Posterior cingulate gyrus (tissue), 11 donors: ENCODE measurements around the gene HUNK.
"Not testable (repeated sequence)": the region's sequence is repeated elsewhere in the genome, so short reads cannot be mapped to it uniquely, and the experiment has no call there.

ENCODE experiments used
- DNase-seq, 10 donors: peaks; one replicate each; pipeline versions ENCODE4 v3.0.0 to v3.0.0-alpha.2; 2020 to 2021; ENCODE audit warnings: mixed read lengths in 3 of 10
- intact Hi-C: fragments of 100-400 bp; cut with DNase I; formaldehyde crosslinking; loops from one replicate; pipeline ENCODE4 v1.15.1; 2023

Gene HUNK

GRCh38 chr21:31869750-31870149 lies 3.1 kb upstream of the HUNK start:
- intact Hi-C loops: loop anchor here (5.0 to 10.0 kb wide), 3 partner anchors 82 to 268 kb away; no protein-coding TSS in a partner anchor
- no peak for DNase-seq

DNA sequence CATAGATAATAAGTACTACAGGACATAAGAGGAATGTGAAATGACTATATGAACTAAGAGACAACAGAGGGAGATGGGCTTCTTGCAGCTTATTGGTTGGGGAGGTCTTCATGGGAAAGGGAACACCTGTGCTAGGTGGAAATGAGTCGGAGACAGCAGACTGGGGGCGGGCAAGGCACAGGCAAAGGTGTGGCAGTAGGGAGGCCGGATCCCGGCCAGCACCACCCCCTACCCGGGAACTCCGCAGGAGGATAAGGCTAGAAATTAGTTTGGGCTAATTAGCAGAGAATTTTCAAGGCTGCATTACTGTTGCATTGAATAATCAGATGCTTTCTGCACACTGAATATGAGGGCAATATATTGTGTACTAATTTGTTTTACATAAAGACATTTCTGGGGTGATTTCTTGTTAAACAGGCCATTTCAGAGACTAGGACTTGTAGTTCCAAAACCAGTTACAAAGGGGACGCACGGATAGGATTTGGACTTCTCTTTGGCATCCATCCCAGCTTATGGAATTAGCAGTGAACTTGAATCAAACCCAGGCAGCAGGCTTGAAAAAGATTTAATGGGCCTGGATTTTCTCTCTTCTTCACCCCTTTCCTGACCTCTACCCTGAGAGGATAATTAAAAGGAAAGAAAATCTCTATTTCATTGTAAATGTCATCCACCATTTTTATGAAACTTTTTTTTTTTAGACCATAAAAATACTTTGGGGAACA lies 2.2 kb upstream of the HUNK start:
- intact Hi-C loops: loop anchor here (5.0 to 10.0 kb wide), 2 partner anchors 124 to 267 kb away; no protein-coding TSS in a partner anchor
- no peak for DNase-seq

DNA sequence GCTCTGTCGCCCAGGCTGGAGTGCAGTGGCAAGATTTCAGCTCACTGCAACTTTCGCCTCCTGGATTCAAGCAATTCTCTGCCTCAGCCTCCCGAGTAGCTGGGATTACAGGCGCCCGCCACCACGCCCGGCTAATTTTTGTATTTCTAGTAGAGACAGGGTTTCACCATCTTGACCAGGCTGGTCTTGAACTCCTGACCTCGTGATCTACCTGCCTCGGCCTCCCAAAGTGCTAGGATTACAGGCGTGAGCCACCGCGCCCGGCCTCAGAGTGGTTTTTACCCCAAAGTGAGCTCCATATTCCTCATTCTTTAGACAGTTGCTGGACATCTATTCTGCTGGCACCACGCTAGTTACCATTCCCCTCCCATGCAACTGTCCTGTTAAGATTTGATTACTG lies 1.4 kb upstream of the HUNK start:
- DNase-seq: not testable (repeated sequence)
- intact Hi-C loops: loop anchor here (5.0 to 10.0 kb wide), 2 partner anchors 123 to 266 kb away; no protein-coding TSS in a partner anchor

- DNase-seq: no peak
- intact Hi-C loops: loop anchor here (5.0 to 10.0 kb wide), 2 partner anchors 123 to 265 kb away; no protein-coding TSS in a partner anchor
Measured at GRCh38 chr21:31872072-31872451, 758 bp upstream of the HUNK start.

- peak in 1 of 10 donors; percentile 12 for DNase-seq
- intact Hi-C loops: loop anchor here (5.0 to 10.0 kb wide), 2 partner anchors 122 to 264 kb away; no protein-coding TSS in a partner anchor
Measured at GRCh38 chr21:31873275-31873695, 465 bp downstream of the HUNK start.

DNA sequence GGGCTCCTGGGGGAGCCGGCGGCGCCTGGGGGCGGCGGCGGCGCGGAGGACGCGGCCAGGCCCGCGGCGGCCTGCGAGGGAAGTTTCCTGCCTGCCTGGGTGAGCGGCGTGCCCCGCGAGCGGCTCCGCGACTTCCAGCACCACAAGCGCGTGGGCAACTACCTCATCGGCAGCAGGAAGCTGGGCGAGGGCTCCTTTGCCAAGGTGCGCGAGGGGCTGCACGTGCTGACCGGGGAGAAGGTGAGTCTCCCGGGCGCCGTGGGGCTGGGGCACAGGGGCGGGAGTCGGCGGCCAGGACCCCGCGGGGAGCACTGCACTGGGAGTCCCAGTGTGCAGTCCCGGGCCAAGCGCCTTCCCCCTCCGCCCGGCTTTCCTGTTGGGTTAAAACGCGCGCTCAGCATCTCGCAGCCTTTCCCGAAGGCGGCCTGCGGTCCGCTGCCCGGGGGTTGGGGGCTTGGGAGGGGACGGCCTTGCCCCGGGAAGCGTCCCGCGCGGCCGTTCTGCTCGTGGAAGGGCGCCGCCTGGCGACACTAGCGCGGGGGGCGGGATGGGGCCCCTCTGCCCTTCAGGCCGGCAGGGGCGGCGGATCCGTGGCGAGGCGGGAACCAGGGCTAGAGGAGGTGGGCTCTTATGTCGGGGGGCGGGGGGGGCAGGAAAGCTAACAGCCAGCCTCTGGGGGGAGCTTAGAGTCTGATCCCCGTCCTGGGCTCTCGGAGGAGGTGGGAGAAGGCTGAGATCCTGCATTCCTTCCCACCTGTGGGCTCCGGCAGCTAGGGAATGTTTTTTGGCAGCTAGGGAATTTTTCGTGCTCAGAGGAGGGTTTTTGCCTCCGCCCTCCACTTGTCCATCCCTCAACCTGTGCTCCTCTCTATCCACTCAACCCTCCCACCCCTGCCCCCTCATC lies 1.1 kb downstream of the HUNK start:
- DNase-seq: peak in 7 of 10 donors; percentile 34 to 91 (median 42)

DNA sequence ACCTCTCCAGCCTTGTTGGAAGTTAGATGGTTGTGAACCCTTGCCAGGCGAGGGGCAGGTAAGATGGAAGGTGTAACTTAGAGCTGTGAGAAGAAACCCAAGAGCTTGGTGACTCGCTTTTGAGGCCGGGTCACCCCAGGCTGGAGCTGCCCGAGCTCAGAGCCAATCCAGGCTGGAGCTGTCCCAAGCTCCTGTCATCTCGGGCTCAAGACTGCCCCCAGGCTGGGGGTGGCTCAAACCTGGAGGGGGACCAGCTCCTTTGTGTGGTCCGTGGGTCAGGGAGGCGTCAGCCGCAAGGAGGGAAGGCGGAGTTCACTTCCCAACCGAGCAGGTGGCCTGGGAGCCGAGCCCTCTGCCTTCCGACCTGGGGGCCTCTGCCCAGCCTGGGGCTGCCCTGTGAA lies 2.0 kb downstream of the HUNK start:
- intact Hi-C loops: loop anchor here (5.0 to 10.0 kb wide), 2 partner anchors 120 to 262 kb away; no protein-coding TSS in a partner anchor
- DNase-seq: peak in 1 of 10 donors; percentile 15

More for the DNA sequence above, 1.1 kb downstream of the HUNK start:
- intact Hi-C loops: loop anchor here (5.0 to 10.0 kb wide), 2 partner anchors 121 to 263 kb away; no protein-coding TSS in a partner anchor

- intact Hi-C loops: loop anchor here (10.0 kb wide), 1 partner anchor 119 kb away; no protein-coding TSS in a partner anchor
- DNase-seq: peak in 5 of 10 donors; percentile 27 to 75 (median 37)
Measured at GRCh38 chr21:31875496-31876015, 2.7 kb downstream of the HUNK start.

DNA sequence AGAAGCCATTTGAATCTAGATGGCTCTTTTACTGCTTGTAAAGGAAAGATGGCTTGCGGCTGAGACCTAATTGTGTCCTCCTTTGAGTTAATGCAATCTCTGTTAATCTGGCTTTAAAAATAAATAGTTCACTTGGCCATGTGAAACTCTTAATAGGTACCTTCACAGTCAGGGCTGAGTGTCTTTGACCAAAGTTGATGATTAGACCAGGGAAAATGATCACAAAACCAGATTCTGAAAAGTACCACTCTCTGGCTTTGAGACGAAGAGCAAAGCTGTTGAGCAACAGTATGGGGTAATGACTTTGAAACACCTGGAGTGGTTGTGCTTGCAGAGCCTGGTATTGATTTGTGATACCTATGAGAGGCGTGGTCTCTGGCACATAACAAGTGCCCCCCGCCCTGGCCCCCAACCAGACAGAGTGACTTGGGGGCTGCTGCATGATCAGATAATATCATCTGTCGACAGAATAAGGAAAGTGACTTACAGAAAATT lies 4.7 kb downstream of the HUNK start:
- intact Hi-C loops: loop anchor here (10.0 kb wide), 1 partner anchor 117 kb away; no protein-coding TSS in a partner anchor
- DNase-seq: no peak

GRCh38 chr21:31878831-31879230 lies 6.0 kb downstream of the HUNK start:
- DNase-seq: no peak
- intact Hi-C loops: loop anchor here (10.0 kb wide), 1 partner anchor 116 kb away; no protein-coding TSS in a partner anchor

GRCh38 chr21:31879241-31879650 lies 6.4 kb downstream of the HUNK start:
- no peak for DNase-seq
- intact Hi-C loops: loop anchor here (10.0 kb wide), 1 partner anchor 116 kb away; no protein-coding TSS in a partner anchor

- DNase-seq: no peak
- intact Hi-C loops: loop anchor here (10.0 kb wide), 1 partner anchor 115 kb away; no protein-coding TSS in a partner anchor
Measured at GRCh38 chr21:31879911-31880310, 7.1 kb downstream of the HUNK start.

DNA sequence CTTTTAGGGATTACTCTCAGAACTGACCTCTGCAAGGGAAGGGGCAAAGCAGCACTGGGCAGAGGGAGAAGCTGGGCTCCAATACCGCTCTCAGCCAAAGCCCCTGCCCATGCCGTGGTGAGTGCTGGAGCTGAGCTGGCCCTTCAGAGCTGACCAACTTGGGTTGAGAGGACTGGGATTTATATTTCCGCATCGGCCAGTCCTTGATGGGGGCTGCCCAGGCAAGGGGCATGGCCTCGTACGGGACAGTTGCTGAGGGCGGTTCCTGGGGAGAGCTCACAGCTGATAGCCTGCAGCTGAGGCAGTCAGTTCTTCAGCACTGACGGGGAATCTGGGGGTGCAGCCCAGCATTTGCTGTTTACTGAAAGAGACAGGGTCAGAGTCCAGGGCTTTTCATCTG lies 8.0 kb downstream of the HUNK start:
- intact Hi-C loops: no loop called here
- DNase-seq: no peak

DNA sequence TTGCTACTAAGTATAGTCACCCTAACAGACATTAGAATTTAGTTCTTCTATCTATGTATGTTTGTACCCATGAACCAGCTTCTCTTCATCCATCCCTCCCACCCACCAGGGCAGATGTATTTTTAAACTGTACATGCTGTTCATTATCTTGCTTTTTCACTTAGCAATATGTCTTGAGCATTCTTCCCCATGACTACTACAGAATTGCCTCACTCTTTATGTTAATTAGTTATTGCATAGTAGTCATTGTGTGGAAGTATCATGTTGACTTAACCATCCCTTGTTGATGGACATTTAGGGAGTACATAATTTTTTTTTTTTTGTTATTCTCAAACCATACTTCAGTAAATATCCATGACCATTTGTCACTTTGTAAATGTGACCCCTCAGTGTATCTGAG lies 9.9 kb downstream of the HUNK start:
- DNase-seq: no peak
- intact Hi-C loops: no loop called here

DNA sequence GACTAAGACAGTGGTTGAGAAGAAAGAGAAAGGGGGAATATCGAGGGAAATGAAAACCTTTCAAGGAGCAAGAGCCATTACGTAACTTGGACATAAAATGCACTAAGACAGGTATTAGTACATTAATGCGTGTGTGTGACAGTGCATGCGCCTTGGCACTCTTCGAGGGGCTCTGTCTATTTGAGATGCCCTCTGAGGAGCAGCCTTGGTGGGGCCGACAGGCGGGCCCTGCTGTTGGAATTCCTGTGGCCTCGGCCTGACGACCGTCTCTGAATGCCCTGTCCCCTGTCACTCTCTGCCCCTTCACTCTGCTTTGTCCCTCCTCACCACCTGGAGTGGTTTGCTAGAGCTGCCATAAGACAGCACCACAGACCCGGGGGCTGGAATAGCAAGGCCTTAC lies 12.3 kb downstream of the HUNK start:
- no peak for DNase-seq
- intact Hi-C loops: no loop called here

DNA sequence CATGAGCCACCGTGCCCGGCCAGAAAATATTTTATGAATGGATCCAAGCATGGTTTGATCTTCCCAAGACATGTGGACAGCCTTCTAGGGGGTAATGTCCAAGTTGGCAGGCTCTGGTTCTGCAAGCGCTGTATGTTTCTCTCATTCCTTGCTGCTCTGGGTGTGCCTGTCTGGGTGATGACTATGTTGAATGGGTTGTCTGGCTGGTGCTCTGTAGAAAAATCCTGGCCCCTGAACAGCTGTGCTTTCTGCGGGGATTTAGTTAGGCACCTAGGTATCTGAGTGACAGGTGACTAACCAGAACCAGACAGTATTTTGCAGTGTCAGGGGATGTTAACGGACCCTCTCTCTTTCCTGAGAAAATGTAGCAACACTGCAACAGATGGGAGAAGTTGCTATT lies 14.1 kb downstream of the HUNK start:
- intact Hi-C loops: no loop called here
- no peak for DNase-seq

- DNase-seq: peak in 6 of 10 donors; percentile 33 to 91 (median 74)
- intact Hi-C loops: no loop called here
Measured at GRCh38 chr21:31887391-31887841, 14.6 kb downstream of the HUNK start.

DNA sequence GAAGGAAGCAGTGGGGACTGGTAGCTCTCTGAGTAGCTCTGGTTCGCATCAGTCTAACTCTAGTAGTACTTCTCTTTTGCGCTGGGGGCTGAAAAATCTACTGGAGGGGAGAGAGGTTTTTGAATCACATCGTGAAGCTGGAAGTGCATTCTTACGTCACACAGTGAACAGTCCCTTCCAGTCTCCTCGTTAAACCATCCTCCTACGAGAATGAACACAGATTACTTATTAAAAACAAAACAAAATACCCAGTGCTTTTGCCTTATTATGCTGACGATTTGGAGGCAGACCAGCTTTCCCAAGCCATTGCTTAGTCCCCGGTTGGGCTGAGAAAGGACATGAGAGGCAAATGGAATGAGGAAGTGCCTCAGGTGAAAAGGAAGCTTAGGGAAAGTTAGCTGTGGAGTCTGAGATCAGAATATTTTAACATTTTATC lies 16.1 kb downstream of the HUNK start:
- intact Hi-C loops: no loop called here
- DNase-seq: no peak

DNA sequence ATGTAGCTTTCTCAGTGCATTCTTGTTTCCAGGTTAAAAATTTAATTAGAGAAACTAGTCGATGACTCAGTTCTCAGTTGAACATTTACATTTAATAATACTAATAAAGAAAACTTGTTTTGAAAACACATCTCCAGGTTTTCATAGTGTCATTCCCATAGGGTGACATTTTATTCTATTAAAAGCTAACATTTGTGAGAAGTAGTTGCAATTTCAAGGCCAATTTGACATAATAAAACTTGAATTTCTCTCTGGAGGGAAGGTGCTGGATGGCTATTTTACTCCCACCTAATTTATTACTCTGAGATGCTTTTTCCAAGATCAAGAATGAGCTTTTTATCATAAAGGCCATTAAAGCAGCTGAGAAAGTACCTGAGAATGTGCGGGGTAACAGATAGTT lies 16.6 kb downstream of the HUNK start:
- no peak for DNase-seq
- intact Hi-C loops: no loop called here

GRCh38 chr21:31892686-31893085 lies 19.9 kb downstream of the HUNK start:
- intact Hi-C loops: no loop called here
- DNase-seq: no peak
